ENCODE data around the gene UBE2G1.
A peak's percentile ranks its signal among the peaks of the same experiment; 100 is the strongest.
"Not testable (repeated sequence)": the region's sequence is repeated elsewhere in the genome, so short reads cannot be mapped to it uniquely, and the experiment has no call there.

The UBE2G1 gene

GRCh38 chr17:4375039-4375748, 8.7 kb upstream of the UBE2G1 start:
- DNase-seq = peak; percentile 40

GRCh38 chr17:4369557-4370230, 3.2 kb upstream of the UBE2G1 start:
- DNase-seq = no peak

DNA sequence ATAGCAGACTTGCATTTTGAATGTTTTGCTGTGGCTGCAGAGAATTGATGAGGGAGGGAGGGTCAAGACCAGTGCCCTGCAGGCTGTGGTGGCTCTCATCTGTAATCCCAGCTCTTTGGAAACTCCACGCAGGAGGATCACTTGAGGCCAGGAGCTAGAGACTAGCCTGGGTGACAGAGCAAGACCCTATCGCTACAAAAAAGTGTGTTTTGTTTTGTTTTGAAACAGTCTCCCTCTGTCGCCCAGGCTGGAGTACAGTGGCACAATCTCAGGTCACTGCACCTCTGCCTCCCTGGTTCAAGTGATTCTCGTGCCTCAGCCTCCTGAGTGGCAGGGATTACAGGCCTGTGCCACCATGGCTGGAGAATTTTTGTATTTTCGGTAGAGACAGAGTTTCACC, 1.9 kb upstream of the UBE2G1 start:
- DNase-seq = no peak

- not testable (repeated sequence) for DNase-seq
Measured at GRCh38 chr17:4367177-4367576, 702 bp upstream of the UBE2G1 start.

- peak; percentile 66 for DNase-seq
Measured at GRCh38 chr17:4365628-4366326, 698 bp downstream of the UBE2G1 start.

GRCh38 chr17:4365103-4365627, 1.3 kb downstream of the UBE2G1 start:
- peak; percentile 84 for DNase-seq

GRCh38 chr17:4364622-4365041, 1.8 kb downstream of the UBE2G1 start:
- no peak for DNase-seq

GRCh38 chr17:4362141-4362540, 4.3 kb downstream of the UBE2G1 start:
- DNase-seq = no peak

DNA sequence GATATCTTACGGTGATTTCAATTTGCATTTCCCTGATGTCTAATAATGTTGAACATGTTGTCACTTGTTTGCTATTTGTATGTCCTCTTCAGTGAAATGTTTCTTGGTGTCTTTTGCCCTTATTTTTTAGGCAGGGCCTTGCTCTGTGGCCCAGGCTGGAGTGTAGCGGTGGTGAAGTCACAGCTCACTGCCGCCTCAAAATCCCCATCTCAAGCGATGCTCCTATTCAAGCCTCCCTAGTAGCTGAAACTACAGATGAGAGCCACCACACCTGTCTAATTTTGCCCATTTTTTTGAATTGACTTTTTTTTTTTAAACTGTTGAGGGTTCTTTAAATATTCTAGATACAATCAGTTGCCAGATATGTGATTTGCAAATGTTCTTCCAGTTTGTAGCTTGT, 8.3 kb downstream of the UBE2G1 start:
- DNase-seq = no peak

GRCh38 chr17:4357671-4358070, 8.8 kb downstream of the UBE2G1 start:
- no peak for DNase-seq

DNA sequence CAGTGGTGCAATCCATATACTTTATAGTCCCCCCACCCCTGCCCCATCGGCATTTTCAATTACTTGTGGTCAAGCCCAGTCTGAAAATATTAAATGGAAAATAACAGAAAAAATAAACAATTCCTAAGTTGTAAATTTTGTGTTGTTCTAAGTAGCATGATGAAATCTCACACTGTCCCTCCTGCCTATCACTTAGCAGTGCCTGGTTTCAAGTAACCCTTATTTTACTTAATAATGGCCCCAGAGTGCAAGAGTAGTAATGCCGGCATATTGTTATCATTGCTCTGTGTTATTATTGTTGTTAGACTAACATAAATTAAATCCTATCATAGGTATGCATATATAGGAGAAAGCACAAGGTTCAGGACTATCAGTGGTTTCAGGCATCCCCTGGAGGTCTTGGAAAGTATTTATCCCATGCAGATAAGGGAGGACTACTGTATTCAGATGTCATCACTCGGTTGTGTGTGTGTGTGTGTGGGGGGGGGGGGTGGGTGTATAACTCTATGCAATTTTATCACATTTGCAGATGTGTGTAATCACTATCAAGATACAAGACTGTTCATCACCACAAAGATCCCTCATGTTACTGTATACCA, 9.3 kb downstream of the UBE2G1 start:
- DNase-seq = no peak

DNA sequence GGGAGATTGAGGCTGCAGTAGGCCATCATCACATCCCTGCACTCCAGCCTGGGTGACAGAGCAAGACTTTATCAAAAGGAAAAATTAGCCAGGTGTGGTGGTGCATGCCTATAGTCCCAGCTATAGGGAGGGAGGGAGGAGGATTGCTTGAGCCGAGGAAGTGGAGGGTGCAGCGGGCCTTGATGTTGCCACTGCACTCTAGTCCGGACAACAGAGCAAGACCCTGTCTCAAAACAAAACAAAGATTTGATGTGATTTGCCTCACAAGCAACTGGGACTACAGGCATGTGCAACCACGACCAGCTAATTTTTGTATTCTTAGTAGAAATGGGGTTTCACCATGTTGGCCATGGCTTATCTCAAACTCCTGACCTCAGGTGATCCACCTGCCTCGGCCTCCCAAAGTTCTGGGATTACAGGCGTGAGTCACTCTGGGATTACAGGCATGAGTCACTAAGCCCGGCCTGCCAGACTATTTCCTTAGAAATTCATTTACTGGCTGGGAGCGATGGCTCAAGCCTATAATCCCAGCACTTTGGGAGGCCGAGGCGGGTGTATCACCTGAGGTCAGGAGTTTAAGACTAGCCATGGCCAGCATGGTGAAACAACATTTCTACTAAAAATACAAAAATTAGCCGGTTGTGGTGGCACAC, 11.5 kb downstream of the UBE2G1 start:
- no peak for DNase-seq

DNA sequence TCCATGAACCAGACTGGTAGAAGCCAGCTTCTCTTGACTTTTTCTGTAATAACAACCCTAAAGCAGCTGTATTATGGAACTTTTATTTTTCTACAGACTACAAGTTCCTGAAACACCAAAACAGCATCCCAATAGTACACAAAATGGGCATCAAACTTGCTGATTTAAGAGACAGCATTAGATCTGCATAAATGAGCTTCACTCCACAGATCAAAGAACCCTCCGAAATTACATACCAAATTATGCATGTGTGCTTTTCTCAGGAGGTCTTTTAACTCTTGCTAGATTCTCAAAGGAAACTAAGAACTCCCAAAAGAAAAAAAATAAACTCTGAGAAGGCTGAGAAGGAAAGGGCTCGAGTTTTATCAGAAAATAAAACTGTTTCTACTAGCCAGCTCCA, 12.3 kb downstream of the UBE2G1 start:
- no peak for DNase-seq

GRCh38 chr17:4350214-4350613, 16.3 kb downstream of the UBE2G1 start:
- not testable (repeated sequence) for DNase-seq

DNA sequence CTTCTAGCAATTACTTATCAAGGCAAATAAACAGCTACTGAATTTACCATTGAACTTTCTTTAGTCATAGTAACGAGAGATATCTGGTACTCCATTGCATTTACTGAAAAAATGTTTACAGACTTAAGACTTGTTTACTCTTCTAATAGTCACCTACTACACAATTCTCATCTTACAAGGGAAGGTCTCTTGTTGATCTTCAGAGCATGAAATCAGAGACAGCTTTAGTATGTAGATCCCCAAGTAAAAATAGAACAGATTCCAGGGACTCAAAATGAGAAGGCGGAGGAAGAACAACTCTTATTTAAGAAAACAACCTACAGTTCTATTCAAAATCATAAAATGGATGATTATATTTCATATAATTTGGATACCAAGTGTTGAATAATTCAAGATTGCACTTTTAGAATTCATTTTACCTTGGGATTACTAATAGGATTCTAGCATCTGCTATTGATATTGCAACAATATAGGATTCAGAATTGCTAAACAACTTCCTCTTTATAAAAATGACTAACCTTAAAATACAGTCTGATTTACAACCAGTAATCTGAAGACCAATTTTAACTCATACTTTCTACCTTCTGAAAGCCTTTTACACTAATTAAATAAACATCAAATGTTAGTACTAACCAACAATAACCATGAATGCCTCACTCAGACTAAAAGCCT, 20.8 kb downstream of the UBE2G1 start:
- DNase-seq = no peak

DNA sequence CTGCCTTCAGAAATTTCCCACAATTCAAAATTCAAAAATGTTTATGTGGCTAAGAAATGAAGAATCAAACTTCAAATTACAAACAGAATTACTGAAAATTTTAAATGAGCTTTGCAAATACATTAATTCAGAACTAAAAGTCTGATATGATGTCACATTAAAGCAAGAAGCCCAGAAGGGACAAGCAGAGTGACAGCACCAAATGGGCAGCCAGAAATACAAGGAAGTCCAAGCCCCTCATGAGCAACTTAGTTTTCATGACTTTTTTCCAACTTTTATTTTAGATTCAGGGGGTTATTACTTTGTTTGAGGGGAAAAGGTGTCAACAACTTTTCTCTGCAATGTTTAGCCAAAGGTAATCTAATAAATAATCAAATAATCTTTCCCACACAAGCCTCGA, 21.5 kb downstream of the UBE2G1 start:
- no peak for DNase-seq

DNA sequence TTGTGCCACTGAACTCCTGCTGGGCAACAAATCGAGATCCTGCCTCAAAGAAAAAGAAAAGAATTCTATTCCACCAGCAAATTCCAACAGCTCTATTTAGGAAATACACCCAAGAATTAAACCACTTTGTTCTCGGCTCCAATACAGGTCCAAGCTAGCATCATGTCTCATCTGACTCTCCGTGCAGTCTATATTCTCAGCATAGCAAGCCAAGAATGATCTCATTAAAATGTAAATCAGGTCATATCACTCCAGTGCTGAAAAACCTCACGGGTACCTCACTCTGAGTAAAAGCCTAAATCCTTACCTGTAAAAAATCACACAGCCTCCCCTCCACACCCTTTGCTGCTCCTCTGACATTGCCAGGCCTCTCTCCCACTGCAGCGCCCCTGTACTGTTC, 23.9 kb downstream of the UBE2G1 start:
- no peak for DNase-seq

DNA sequence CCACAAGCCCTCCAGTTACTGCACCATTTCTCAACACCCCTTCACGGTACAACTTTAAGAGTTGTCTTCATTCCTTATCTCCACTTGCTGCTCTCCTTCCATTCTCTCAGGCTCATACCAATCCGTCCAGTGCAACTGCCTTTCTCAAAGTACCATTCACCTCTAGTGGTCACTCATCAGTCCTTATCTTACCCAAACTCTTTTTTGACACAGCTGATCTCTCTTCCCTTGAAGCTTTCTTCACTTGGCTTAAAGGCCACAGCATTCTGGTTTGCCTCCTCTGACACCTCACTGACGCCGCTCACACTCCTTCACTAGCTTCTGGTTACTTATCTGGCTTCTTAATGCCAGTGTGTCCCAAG, 24.9 kb downstream of the UBE2G1 start:
- DNase-seq = no peak

DNA sequence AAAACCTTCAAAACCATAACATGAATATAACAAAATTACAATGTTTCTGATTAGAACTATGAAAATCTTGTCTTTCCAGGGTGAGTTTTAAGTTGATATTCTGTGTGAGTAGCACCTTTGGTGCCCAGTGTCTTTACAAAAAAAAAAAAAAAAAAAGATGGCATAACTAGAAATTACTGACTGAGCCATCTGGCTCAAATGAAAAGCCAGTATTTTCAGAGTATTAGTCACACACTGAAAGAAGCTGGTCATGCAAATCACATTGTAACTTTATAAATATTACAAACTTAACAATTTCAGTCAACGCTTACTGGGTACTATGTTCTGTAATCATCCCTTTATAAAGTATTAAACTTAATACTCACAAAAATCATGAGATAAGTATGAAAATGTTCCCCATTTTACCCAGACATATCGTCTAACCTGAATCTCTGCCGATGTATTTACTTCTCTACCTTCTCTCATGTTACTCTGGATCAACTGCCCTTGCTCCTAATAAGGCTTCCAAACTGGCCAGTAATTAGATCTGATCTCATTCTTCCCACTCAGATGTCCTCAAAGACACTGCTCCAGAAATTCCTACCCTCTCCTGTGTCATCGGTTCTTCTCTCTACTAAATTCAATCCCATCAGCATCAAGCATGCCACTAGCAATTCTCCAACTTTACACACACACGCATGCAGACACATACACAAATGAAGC, 25.4 kb downstream of the UBE2G1 start:
- no peak for DNase-seq

DNA sequence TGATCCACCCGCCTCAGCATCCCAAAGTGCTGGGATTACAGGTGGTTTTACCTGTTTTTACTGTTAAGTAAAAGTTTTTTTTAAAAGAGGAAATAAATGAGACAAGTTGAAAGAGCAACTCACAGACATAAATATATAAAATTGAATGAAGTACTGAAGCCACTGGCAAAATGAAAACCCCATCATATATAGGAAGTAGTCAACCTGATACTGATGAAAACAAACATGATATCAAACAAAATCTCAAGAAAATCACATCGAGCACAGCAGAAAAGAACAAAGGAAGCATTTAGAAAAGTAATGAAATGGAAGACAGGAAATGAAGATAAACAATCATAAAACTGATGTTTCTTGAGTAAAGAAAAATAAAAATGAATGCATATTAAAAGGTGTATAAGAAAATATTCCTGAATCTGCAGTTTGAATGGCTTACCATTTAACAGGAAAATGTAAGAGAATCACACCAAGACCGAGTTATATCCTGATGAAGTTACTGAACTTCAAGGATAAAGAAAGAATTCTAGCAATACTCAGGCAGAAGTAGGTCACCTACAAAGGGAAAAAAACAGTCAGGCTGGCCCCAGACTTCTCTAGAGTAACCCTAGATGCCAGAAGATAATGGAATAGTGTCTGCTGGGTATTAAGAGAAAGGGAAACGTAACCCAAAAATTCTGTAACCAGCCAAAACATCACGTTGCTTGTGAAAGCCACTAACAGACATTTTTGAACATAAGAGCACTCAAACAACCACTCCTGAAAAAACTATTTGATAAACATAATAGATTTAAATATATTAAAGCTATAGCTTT, 31.5 kb downstream of the UBE2G1 start:
- DNase-seq = no peak

GRCh38 chr17:4334332-4334731, 32.1 kb downstream of the UBE2G1 start:
- no peak for DNase-seq
